ENCODE measurements around the gene STAT5A.

STAT5A gene

DNA sequence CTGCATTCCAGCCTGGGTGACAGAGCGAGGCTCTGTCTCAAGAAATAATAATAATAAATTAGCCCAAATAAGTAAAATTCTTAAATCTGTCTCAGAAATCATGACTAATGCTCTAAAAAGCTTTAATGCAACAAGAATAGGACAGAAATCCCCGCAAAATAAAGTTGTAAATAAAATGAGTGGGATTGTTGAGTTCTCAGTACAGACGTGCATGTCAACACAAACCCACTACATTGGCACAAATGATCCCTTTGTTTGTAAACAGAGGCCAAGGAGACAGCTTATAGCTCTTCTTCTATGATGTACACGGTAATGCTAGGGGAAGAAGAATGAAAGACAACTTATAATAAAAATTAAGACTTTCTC lies 18.1 kb upstream of the STAT5A start:
- no peak overlapping the region for H3K4me3 ChIP-seq (ENCODE audit: low read depth, low read length)
- no peaks in the 10 kb centered on the region for H3K36me3 ChIP-seq (ENCODE audit: control insufficient read depth, insufficient read depth, low read length)
- no peaks in the 10 kb centered on the region for H3K9me3 ChIP-seq (ENCODE audit: control insufficient read depth, insufficient read depth, low read length)
- no peaks in the 10 kb centered on the region for H3K27me3 ChIP-seq (ENCODE audit: control insufficient read depth, insufficient read depth, low read length)
- peaks cover 48% of the 10 kb centered on the region for H3K4me1 ChIP-seq (ENCODE audit: control insufficient read depth, insufficient read depth, low read length)
- no peak overlapping the region for H3K27ac ChIP-seq (ENCODE audit: low read depth, low read length)
- H3K9ac ChIP-seq (ENCODE audit: low read depth, low read length), result no peak overlapping the region

DNA sequence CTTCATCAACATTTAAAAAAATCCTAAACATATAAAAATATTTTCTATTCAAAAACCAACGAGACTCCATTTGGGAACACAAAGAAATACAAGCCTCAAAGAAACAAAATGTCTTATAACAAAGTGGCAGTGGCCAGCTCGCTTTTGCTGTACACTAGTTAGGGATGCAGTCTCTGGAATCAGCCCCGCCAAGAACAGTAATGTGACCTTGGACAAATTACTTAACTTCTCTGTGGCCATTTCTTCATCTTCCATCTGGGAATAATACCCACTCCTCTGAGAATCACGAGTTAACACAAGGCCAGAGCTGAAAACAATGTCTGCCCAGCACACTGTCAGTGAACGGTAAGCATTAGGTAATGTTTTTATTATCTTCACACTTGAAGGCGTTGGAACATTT lies 17.7 kb upstream of the STAT5A start:
- H3K36me3 ChIP-seq (ENCODE audit: control insufficient read depth, insufficient read depth, low read length), result no peaks in the 10 kb centered on the region
- H3K27ac ChIP-seq (ENCODE audit: low read depth, low read length), result no peak overlapping the region
- H3K4me1 ChIP-seq (ENCODE audit: control insufficient read depth, insufficient read depth, low read length), result peaks cover 49% of the 10 kb centered on the region
- H3K9ac ChIP-seq (ENCODE audit: low read depth, low read length), result no peak overlapping the region
- H3K4me3 ChIP-seq (ENCODE audit: low read depth, low read length), result no peak overlapping the region
- H3K9me3 ChIP-seq (ENCODE audit: control insufficient read depth, insufficient read depth, low read length), result no peaks in the 10 kb centered on the region
- no peaks in the 10 kb centered on the region for H3K27me3 ChIP-seq (ENCODE audit: control insufficient read depth, insufficient read depth, low read length)

DNA sequence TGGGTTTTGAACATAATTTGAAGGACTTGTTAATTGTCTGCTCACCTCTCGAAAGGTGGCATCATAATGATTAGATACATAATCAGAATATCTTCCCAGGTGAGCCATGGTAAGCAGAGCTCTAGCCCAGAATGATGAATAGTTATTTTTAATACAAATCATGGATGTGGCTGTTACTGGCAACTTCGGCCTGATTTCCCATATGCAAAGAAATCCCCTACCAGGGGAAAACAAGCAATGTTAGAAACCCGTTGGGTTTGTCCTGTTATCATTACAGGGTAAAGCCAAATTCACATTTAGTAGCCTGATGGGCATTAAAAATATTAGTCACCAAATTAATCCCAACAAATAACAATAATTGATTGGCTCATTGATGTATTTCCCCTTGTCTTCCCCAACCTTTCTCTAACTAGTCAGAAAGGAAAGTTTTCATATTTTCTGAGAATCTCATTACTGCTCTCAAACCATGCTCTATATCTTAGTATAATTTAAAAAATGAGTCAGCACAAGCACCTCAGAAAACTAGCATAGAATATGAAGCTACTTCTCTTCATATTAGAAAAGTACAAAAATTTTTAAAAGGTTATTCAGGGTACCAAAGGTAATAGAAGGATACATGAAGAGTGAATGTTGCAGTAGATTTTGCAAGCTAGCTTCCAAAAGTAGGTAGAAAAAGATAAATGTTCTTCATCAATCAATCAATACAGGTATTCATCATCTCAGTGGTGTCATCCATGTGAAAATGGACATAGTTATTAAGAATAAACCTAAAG lies 17.1 kb upstream of the STAT5A start:
- no peak overlapping the region for H3K9ac ChIP-seq (ENCODE audit: low read depth, low read length)
- H3K27me3 ChIP-seq (ENCODE audit: control insufficient read depth, insufficient read depth, low read length), result no peaks in the 10 kb centered on the region
- peaks cover 49% of the 10 kb centered on the region for H3K4me1 ChIP-seq (ENCODE audit: control insufficient read depth, insufficient read depth, low read length)
- H3K36me3 ChIP-seq (ENCODE audit: control insufficient read depth, insufficient read depth, low read length), result no peaks in the 10 kb centered on the region
- no peaks in the 10 kb centered on the region for H3K9me3 ChIP-seq (ENCODE audit: control insufficient read depth, insufficient read depth, low read length)
- H3K4me3 ChIP-seq (ENCODE audit: low read depth, low read length), result no peak overlapping the region
- no peak overlapping the region for H3K27ac ChIP-seq (ENCODE audit: low read depth, low read length)

DNA sequence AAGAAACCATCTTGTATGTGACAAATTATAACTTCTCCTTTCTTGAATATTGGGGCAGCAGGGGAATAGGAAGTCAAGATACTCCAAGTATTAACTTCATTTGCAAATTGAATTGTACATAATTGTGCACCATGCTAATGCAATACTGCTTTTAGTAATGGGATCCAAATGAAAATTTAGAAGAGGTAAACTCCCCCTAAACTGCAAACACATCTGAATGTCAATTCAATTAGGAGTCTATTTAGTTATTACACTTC lies 16.6 kb upstream of the STAT5A start:
- Histone ChIP-seq H3K36me3 (ENCODE audit: control insufficient read depth, insufficient read depth, low read length) (no peaks in the 10 kb centered on the region), H3K27me3 (ENCODE audit: control insufficient read depth, insufficient read depth, low read length) (no peaks in the 10 kb centered on the region), H3K9ac (ENCODE audit: low read depth, low read length) (no peak overlapping the region), H3K27ac (ENCODE audit: low read depth, low read length) (no peak overlapping the region), H3K9me3 (ENCODE audit: control insufficient read depth, insufficient read depth, low read length) (no peaks in the 10 kb centered on the region), H3K4me1 (ENCODE audit: control insufficient read depth, insufficient read depth, low read length) (peaks cover 48% of the 10 kb centered on the region), H3K4me3 (ENCODE audit: low read depth, low read length) (no peak overlapping the region)

- H3K4me3 ChIP-seq (ENCODE audit: low read depth, low read length), result no peak overlapping the region
Observed at GRCh38 chr17:42272162-42272907, 16.0 kb upstream of the STAT5A start.

GRCh38 chr17:42273474-42274252 lies 14.6 kb upstream of the STAT5A start:
- H3K27ac ChIP-seq (ENCODE audit: low read depth, low read length), result no peak overlapping the region
- H3K4me3 ChIP-seq (ENCODE audit: low read depth, low read length), result peak overlapping the region; percentile 89; the same call in 1 of the 2 replicates

More at GRCh38 chr17:42272162-42272907, 16.0 kb upstream of the STAT5A start:
- Histone ChIP-seq H3K9me3 (ENCODE audit: control insufficient read depth, insufficient read depth, low read length) (no peaks in the 10 kb centered on the region), H3K36me3 (ENCODE audit: control insufficient read depth, insufficient read depth, low read length) (no peaks in the 10 kb centered on the region), H3K9ac (ENCODE audit: low read depth, low read length) (no peak overlapping the region), H3K27me3 (ENCODE audit: control insufficient read depth, insufficient read depth, low read length) (no peaks in the 10 kb centered on the region), H3K4me1 (ENCODE audit: control insufficient read depth, insufficient read depth, low read length) (peaks cover 51% of the 10 kb centered on the region), H3K27ac (ENCODE audit: low read depth, low read length) (no peak overlapping the region)

DNA sequence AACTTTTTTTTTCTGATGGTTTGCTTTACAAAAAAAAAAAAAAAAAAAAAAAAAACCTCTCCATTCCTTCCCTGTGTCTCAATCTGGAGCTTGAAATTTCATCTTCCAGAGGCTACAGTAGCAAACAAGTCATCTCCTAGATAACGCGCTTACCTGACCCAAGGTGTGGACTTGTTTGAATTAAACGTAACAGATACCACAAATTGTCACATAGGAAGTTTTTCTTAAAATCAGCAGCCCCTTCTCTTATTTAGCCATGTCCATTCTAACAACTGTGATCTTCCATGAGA lies 14.1 kb upstream of the STAT5A start:
- no peaks in the 10 kb centered on the region for H3K36me3 ChIP-seq (ENCODE audit: control insufficient read depth, insufficient read depth, low read length)
- no peak overlapping the region for H3K27ac ChIP-seq (ENCODE audit: low read depth, low read length)
- H3K4me3 ChIP-seq (ENCODE audit: low read depth, low read length), result peak overlapping the region; percentile 89
- peaks cover 52% of the 10 kb centered on the region for H3K4me1 ChIP-seq (ENCODE audit: control insufficient read depth, insufficient read depth, low read length)
- no peaks in the 10 kb centered on the region for H3K9me3 ChIP-seq (ENCODE audit: control insufficient read depth, insufficient read depth, low read length)
- no peak overlapping the region for H3K9ac ChIP-seq (ENCODE audit: low read depth, low read length)
- no peaks in the 10 kb centered on the region for H3K27me3 ChIP-seq (ENCODE audit: control insufficient read depth, insufficient read depth, low read length)

More at GRCh38 chr17:42273474-42274252, 14.6 kb upstream of the STAT5A start:
- no peak overlapping the region for H3K9ac ChIP-seq (ENCODE audit: low read depth, low read length)
- peaks cover 52% of the 10 kb centered on the region for H3K4me1 ChIP-seq (ENCODE audit: control insufficient read depth, insufficient read depth, low read length)
- H3K9me3 ChIP-seq (ENCODE audit: control insufficient read depth, insufficient read depth, low read length), result no peaks in the 10 kb centered on the region
- no peaks in the 10 kb centered on the region for H3K36me3 ChIP-seq (ENCODE audit: control insufficient read depth, insufficient read depth, low read length)
- H3K27me3 ChIP-seq (ENCODE audit: control insufficient read depth, insufficient read depth, low read length), result no peaks in the 10 kb centered on the region

DNA sequence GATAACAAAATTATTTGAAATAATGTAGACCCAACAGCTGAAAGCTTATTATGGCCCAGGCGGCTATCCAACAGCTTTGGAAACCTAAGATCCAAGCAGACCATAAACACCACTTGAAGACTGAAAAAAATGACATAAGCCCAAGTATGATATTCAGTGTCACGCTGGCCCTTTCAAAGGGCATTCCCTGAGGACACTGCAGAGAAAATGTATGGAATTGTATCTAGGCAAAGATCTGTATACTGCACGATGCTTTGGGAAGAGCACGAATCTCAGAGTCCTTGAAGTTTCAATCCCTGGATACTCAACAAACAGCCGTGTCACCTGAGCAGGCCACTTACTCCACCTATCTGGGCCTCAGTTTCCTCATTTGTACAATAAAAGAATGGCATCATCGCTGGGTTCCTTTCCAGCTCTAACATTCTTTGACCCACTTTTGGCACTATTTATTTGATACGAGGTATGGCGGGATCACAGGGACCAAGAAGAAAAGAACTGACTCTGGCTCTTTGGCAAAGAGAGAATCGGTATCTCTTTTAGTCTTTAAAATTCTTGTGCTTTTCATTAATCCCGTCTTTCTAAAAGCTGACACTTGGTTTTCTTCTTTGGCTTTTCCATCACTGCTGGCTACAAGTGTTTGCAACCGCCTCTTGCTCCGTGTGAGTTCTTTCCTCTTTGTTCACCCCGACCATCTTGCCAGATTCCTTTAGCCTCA lies 13.3 kb upstream of the STAT5A start:
- H3K36me3 ChIP-seq (ENCODE audit: control insufficient read depth, insufficient read depth, low read length), result no peaks in the 10 kb centered on the region
- no peaks in the 10 kb centered on the region for H3K9me3 ChIP-seq (ENCODE audit: control insufficient read depth, insufficient read depth, low read length)
- H3K4me3 ChIP-seq (ENCODE audit: low read depth, low read length), result peak overlapping the region; percentile 89
- H3K4me1 ChIP-seq (ENCODE audit: control insufficient read depth, insufficient read depth, low read length), result peaks cover 52% of the 10 kb centered on the region
- peak overlapping the region; percentile 88 for H3K9ac ChIP-seq (ENCODE audit: low read depth, low read length)
- H3K27ac ChIP-seq (ENCODE audit: low read depth, low read length), result peak overlapping the region; percentile 90
- no peaks in the 10 kb centered on the region for H3K27me3 ChIP-seq (ENCODE audit: control insufficient read depth, insufficient read depth, low read length)

DNA sequence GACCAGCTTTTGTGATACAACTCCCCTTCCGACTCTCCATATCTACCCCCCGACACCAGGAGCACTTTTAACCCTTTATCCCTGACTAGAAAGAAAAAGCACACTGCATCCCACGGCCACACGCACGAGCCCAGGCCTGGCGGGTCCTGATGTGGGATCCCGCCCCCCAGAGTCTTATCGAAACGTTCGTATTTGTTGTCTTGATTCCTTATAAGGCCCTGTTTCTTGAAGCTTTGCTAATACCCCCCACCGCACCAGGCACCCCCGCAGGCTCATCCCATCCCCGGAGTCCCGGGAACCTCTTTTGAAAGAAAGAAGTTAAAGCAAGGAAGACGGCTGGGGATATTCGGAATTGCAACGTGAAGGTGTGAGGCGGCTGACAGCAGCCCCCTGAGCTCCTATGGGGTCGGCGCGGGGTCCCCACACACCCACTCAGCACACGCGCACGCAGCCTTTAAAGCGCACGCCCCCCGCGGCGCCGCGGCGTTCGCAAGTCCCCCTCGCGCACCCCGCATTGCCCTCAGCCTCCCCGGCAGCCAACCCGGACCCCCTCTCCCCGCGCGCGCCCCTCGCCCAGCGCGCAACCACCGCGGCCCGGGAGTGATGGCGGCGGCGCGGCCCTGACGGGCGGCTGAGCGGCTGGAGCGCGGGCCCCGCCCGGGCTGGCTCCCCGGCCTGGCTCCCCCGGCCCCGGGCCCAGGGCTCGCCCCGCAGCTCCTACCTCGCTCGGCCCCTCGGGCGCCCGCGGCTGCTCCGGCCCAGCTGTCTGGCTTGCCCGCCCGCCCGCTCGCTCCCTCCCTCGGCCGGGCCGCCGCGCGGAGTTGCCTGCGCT lies 12.6 kb upstream of the STAT5A start:
- Histone ChIP-seq H3K27me3 (ENCODE audit: control insufficient read depth, insufficient read depth, low read length) (no peaks in the 10 kb centered on the region), H3K9ac (ENCODE audit: low read depth, low read length) (peak overlapping the region; percentile 88), H3K4me3 (ENCODE audit: low read depth, low read length) (peak overlapping the region; percentile 89), H3K9me3 (ENCODE audit: control insufficient read depth, insufficient read depth, low read length) (no peaks in the 10 kb centered on the region), H3K27ac (ENCODE audit: low read depth, low read length) (peak overlapping the region; percentile 90), H3K4me1 (ENCODE audit: control insufficient read depth, insufficient read depth, low read length) (peaks cover 50% of the 10 kb centered on the region), H3K36me3 (ENCODE audit: control insufficient read depth, insufficient read depth, low read length) (no peaks in the 10 kb centered on the region)

DNA sequence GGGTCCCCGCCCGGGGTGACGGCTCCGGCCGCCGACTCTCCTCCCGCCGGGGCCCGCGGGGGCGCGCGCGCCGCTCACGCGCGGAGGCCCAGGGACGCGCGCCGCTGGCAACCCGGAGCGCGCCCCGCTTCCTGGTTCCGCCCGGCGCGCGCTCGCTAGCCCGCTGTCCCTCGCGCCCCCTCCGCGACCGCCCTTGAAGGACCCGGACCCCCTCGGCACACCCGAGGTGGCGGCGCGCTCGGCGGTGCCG lies 12.0 kb upstream of the STAT5A start, which contains the start of gene STAT5B:
TSS of gene STAT5B (minus strand) at position 33 of the 250 bp plus-strand sequence. CDS start 44,264 bp downstream, outside the sequence.
- Histone ChIP-seq H3K4me3 (ENCODE audit: low read depth, low read length) (peak within 1 kb of the TSS; percentile 89), H3K27ac (ENCODE audit: low read depth, low read length) (peak within 1 kb of the TSS; percentile 90), H3K36me3 (ENCODE audit: control insufficient read depth, insufficient read depth, low read length) (no peaks in the 10 kb centered on the region), H3K27me3 (ENCODE audit: control insufficient read depth, insufficient read depth, low read length) (no peaks in the 10 kb centered on the region), H3K9me3 (ENCODE audit: control insufficient read depth, insufficient read depth, low read length) (no peaks in the 10 kb centered on the region), H3K9ac (ENCODE audit: low read depth, low read length) (peak within 1 kb of the TSS; percentile 88), H3K4me1 (ENCODE audit: control insufficient read depth, insufficient read depth, low read length) (peaks cover 45% of the 10 kb centered on the region)
